Bronchial epithelial cell (primary cell): ENCODE measurements around the gene FTCDNL1. TPM values are rescaled to one million over a fixed set of nuclear protein-coding genes. Genes with fewer than 3 reads are reported as not detected.

Source experiments
- DNase-seq: peaks from one replicate; pipeline ENCODE4 v3.0.0-alpha.2; 2010; ENCODE audit warnings: low read depth
- FAIRE-seq: peaks from 2 replicates; lab custom pipeline; 2011; peaks lifted over from hg19 to GRCh38; lab: Jason Lieb, UNC
- H3K27me3 ChIP-seq: 2 replicates; pipeline ENCODE4 v1.5.1; 2011; ENCODE audit warnings: low read length; ENCODE audit not compliant: control insufficient read depth, insufficient read depth
- H3K36me3 ChIP-seq: 2 replicates; pipeline ENCODE4 v1.5.1; 2011; ENCODE audit warnings: low read length; ENCODE audit not compliant: control insufficient read depth, insufficient read depth
- H3K4me3 ChIP-seq: 2 replicates; pipeline ENCODE4 v1.5.1; 2011; ENCODE audit warnings: mild to moderate bottlenecking, low read depth, low read length, control low read depth
- total RNA-seq: library from RNA; depleted of rRNA; stranded (reverse); fragments of >200 nt; gene quantifications from 2 replicates; pipeline ENCODE4 v1.2.1, GENCODE V29; 2014
- TF ChIP-seq, protein P1 (sequence below): IDR thresholded peaks from 2 replicates; pipeline ENCODE4 v1.5.1; 2011; ENCODE audit warnings: mild to moderate bottlenecking, moderate library complexity, low read length, control low read depth, inconsistent platforms; ENCODE audit not compliant: insufficient read depth, severe bottlenecking

FTCDNL1 gene
- total RNA-seq, 1 donor from 2014 or later = 0.53 TPM

DNA sequence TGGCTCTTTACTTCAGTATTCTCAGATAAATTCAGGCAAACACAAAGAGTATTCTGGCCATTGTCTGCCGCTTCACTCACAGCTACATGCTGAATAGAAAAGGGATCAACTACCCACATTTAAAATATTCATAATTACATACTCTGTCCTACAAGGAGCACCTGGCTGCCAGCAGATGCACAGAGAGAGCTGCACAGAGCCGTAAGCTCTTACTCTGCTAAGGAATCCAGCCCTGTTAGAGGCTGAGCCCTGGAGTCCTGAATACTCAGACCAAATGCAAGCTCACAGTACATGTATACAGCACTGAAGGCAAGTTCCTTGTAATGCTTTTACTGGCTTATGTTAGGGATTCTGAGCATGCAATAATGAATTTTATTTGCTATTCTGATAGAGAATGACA, 80.3 kb downstream of the FTCDNL1 start:
- Histone ChIP-seq H3K4me3 (no peak overlapping the region), H3K27me3 (no peaks in the 10 kb centered on the region), H3K36me3 (no peaks in the 10 kb centered on the region)
- DNase-seq (no peak), FAIRE-seq (no peak)
- TF ChIP-seq, protein P1, sequence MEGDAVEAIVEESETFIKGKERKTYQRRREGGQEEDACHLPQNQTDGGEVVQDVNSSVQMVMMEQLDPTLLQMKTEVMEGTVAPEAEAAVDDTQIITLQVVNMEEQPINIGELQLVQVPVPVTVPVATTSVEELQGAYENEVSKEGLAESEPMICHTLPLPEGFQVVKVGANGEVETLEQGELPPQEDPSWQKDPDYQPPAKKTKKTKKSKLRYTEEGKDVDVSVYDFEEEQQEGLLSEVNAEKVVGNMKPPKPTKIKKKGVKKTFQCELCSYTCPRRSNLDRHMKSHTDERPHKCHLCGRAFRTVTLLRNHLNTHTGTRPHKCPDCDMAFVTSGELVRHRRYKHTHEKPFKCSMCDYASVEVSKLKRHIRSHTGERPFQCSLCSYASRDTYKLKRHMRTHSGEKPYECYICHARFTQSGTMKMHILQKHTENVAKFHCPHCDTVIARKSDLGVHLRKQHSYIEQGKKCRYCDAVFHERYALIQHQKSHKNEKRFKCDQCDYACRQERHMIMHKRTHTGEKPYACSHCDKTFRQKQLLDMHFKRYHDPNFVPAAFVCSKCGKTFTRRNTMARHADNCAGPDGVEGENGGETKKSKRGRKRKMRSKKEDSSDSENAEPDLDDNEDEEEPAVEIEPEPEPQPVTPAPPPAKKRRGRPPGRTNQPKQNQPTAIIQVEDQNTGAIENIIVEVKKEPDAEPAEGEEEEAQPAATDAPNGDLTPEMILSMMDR = no peak

DNA sequence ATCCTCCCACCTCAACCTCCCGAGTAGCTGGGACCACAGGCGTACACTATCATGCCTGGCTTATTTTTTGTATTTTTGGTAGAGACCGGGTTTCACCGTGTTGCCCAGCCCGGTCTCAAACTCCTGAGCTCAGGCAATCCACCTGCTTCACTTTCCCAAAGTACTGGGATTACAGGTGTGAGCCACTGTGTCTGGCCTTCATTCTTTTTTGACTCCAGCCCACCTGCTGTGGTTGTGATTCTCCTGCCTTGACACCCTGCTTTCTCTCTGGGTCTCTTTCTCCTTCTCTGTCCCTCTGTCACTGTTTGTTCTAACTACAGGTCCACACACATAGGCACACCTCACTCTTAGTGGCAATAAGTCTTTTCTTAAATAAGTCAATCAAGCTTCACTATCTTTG, 85.3 kb downstream of the FTCDNL1 start:
- no peaks in the 10 kb centered on the region for H3K36me3 ChIP-seq
- no peak overlapping the region for H3K4me3 ChIP-seq
- no peak for FAIRE-seq
- no peak for DNase-seq
- TF ChIP-seq, protein P1 = no peak
- H3K27me3 ChIP-seq = no peaks in the 10 kb centered on the region

DNA sequence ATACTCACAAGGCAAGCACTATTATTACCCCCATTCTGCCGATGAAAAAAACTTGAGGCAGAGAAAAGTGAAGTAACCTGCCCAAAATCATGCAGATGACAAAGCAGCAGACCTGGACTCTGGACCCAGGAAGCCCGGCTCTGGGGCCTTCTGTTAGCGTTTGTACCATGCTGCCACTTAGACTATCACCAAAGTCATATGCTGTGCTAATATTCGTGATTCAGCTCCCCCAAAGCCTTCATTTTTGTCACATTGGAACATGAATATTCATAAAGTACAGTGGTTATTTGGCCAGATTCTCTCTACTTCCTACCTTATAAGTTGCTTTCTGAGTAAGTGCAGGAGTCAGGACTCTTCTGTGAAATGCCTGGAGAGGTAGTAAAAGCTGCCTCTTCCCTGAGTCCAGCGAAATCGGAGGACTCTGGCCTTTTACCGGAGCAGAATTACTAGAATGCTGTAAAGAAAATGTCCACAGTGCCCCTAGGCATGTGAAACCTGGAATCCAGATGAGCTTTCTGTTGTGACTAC, 86.7 kb downstream of the FTCDNL1 start:
- Histone ChIP-seq H3K36me3 (no peaks in the 10 kb centered on the region), H3K4me3 (no peak overlapping the region), H3K27me3 (no peaks in the 10 kb centered on the region)
- no peak for DNase-seq
- TF ChIP-seq, protein P1 = no peak
- FAIRE-seq = no peak

DNA sequence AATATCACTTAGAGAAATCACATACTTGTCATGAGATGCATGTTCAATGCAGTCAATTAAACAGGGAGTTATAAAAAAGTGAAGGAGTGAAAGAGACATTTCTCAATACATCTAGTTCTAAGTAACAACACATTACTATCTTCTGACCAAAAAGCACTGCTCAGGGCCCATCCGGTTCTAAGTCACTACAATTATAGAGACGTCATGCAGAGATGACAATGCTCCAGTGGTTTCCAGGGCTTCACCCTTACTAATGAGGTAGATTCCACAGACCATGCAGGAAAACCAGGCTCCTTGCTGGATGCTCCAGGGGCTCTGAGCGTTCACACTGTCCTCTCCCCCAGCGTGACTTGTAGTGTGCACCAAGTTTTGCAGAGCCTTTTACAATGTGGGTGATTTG, 88.0 kb downstream of the FTCDNL1 start:
- no peak for FAIRE-seq
- DNase-seq = no peak
- H3K27me3 ChIP-seq = no peaks in the 10 kb centered on the region

DNA sequence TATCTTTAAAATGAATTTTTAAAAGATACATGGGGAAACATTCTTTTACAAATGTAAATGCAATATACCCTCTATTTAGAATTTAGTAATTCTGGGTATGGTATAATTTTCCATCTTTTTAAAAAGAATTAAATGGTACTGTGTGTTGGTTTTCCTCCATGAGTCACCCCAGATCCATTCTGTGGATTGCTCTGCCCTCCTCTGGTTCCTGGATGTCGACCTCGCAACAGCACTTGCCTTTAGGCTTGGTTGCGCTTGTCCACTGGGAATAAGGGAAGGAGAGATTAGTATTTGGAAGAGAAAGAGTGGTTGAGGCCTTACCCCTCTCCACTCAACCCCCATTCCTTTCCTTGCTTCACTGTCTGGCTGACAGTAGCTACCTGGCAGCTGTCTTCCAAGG, 90.4 kb downstream of the FTCDNL1 start:
- no peaks in the 10 kb centered on the region for H3K27me3 ChIP-seq
- no peak for DNase-seq
- no peak overlapping the region for H3K4me3 ChIP-seq
- TF ChIP-seq, protein P1 = no peak
- no peaks in the 10 kb centered on the region for H3K36me3 ChIP-seq
- no peak for FAIRE-seq

More for the DNA sequence above, 88.0 kb downstream of the FTCDNL1 start:
- TF ChIP-seq, protein P1 = no peak
- Histone ChIP-seq H3K36me3 (no peaks in the 10 kb centered on the region), H3K4me3 (no peak overlapping the region)
